SJSA1 (cell line): ENCODE results near the gene GNB1. TPM values are rescaled to one million over a fixed set of nuclear protein-coding genes. Genes with fewer than 3 reads are reported as not detected.
"Not testable (repeated sequence)": the region's sequence is repeated elsewhere in the genome, so short reads cannot be mapped to it uniquely, and the experiment has no call there.

ENCODE experiments used
- DNase-seq, 2 experiments: peaks; one replicate each; pipeline ENCODE4 v3.0.0-alpha.2; 2015 to 2020; ENCODE audit warnings: low spot score in 2 of 2, low read depth in 1 of 2
- H3K27ac ChIP-seq: fragments of 250-450 bp; sonication (Bioruptor Pico); 2 replicates; pipeline ENCODE4 v1.5.1; 2020; ENCODE audit warnings: mild to moderate bottlenecking, moderate library complexity
- H3K27me3 ChIP-seq: fragments of 250-450 bp; sonication (Bioruptor Pico); replicated peaks from 2 replicates; pipeline ENCODE4 v1.5.1; 2020; ENCODE audit warnings: mild to moderate bottlenecking, moderate library complexity
- H3K36me3 ChIP-seq: fragments of 250-450 bp; sonication (Bioruptor Pico); 2 replicates; pipeline ENCODE4 v1.5.1; 2020; ENCODE audit warnings: mild to moderate bottlenecking
- H3K4me1 ChIP-seq: fragments of 250-450 bp; sonication (Bioruptor Pico); replicated peaks from 2 replicates; pipeline ENCODE4 v1.6.1; 2021; ENCODE audit warnings: mild to moderate bottlenecking
- H3K4me3 ChIP-seq: fragments of 250-450 bp; sonication (Bioruptor Pico); 2 replicates; pipeline ENCODE4 v1.5.1; 2020; ENCODE audit warnings: mild to moderate bottlenecking
- H3K9me3 ChIP-seq: fragments of 250-450 bp; sonication (Bioruptor Pico); replicated peaks from 2 replicates; pipeline ENCODE4 v1.5.1; 2020; ENCODE audit warnings: mild to moderate bottlenecking
- total RNA-seq: library from RNA; depleted of rRNA; stranded (reverse); fragments of >200 nt; shearing (Covaris generic); gene quantifications from 2 replicates; pipeline ENCODE4 v1.2.3, GENCODE V29; 2014

Gene GNB1
- total RNA-seq, 1 experiment from 2014 or later = 98.9 TPM

GRCh38 chr1:1757422-1758058, 133.3 kb downstream of the GNB1 start:
- H3K9me3 ChIP-seq = no peaks in the 10 kb centered on the region
- no peaks in the 10 kb centered on the region for H3K27me3 ChIP-seq
- no peaks in the 10 kb centered on the region for H3K4me1 ChIP-seq
- H3K27ac ChIP-seq = no peak overlapping the region
- no peak overlapping the region for H3K4me3 ChIP-seq
- H3K36me3 ChIP-seq = peaks cover 93% of the 10 kb centered on the region
- no peak for DNase-seq

- no peaks in the 10 kb centered on the region for H3K27me3 ChIP-seq
- no peak overlapping the region for H3K27ac ChIP-seq
- peaks cover 92% of the 10 kb centered on the region for H3K36me3 ChIP-seq
- no peak for DNase-seq
- no peak overlapping the region for H3K4me3 ChIP-seq
- H3K4me1 ChIP-seq = no peaks in the 10 kb centered on the region
- no peaks in the 10 kb centered on the region for H3K9me3 ChIP-seq
These were observed 134.0 kb downstream of the GNB1 start for GRCh38 chr1:1756661-1757421.

GRCh38 chr1:1755852-1756251, 135.0 kb downstream of the GNB1 start:
- no peak overlapping the region for H3K4me3 ChIP-seq
- H3K36me3 ChIP-seq = peaks cover 82% of the 10 kb centered on the region
- no peaks in the 10 kb centered on the region for H3K9me3 ChIP-seq
- H3K27me3 ChIP-seq = no peaks in the 10 kb centered on the region
- DNase-seq = no peak
- H3K4me1 ChIP-seq = no peaks in the 10 kb centered on the region
- H3K27ac ChIP-seq = no peak overlapping the region

- H3K4me3 ChIP-seq = no peak overlapping the region
- H3K27ac ChIP-seq = no peak overlapping the region
- H3K27me3 ChIP-seq = no peaks in the 10 kb centered on the region
- H3K4me1 ChIP-seq = no peaks in the 10 kb centered on the region
- no peaks in the 10 kb centered on the region for H3K9me3 ChIP-seq
- H3K36me3 ChIP-seq = peaks cover 78% of the 10 kb centered on the region
- no peak for DNase-seq
These were observed 135.5 kb downstream of the GNB1 start for GRCh38 chr1:1755426-1755825.

GRCh38 chr1:1754051-1754815, 136.7 kb downstream of the GNB1 start:
- H3K4me1 ChIP-seq = no peaks in the 10 kb centered on the region
- no peak overlapping the region for H3K4me3 ChIP-seq
- peaks cover 66% of the 10 kb centered on the region for H3K36me3 ChIP-seq
- H3K27me3 ChIP-seq = no peaks in the 10 kb centered on the region
- no peak overlapping the region for H3K27ac ChIP-seq
- no peak for DNase-seq
- H3K9me3 ChIP-seq = no peaks in the 10 kb centered on the region

GRCh38 chr1:1753607-1754005, 137.3 kb downstream of the GNB1 start:
- no peak overlapping the region for H3K27ac ChIP-seq
- H3K9me3 ChIP-seq = no peaks in the 10 kb centered on the region
- no peak for DNase-seq
- peaks cover 60% of the 10 kb centered on the region for H3K36me3 ChIP-seq
- H3K4me1 ChIP-seq = no peaks in the 10 kb centered on the region
- no peak overlapping the region for H3K4me3 ChIP-seq
- no peaks in the 10 kb centered on the region for H3K27me3 ChIP-seq

GRCh38 chr1:1752636-1753606, 138.0 kb downstream of the GNB1 start:
- no peak overlapping the region for H3K27ac ChIP-seq
- H3K4me3 ChIP-seq = no peak overlapping the region
- H3K4me1 ChIP-seq = no peaks in the 10 kb centered on the region
- no peaks in the 10 kb centered on the region for H3K27me3 ChIP-seq
- H3K36me3 ChIP-seq = peaks cover 53% of the 10 kb centered on the region
- DNase-seq = no peak
- no peaks in the 10 kb centered on the region for H3K9me3 ChIP-seq

GRCh38 chr1:1752190-1752589, 138.7 kb downstream of the GNB1 start:
- no peaks in the 10 kb centered on the region for H3K4me1 ChIP-seq
- no peak overlapping the region for H3K27ac ChIP-seq
- DNase-seq = no peak
- H3K27me3 ChIP-seq = no peaks in the 10 kb centered on the region
- no peak overlapping the region for H3K4me3 ChIP-seq
- H3K9me3 ChIP-seq = no peaks in the 10 kb centered on the region
- peaks cover 46% of the 10 kb centered on the region for H3K36me3 ChIP-seq

GRCh38 chr1:1749941-1750340, 140.9 kb downstream of the GNB1 start:
- not testable (repeated sequence) for H3K27ac ChIP-seq, H3K9me3 ChIP-seq, H3K4me3 ChIP-seq, H3K4me1 ChIP-seq, H3K27me3 ChIP-seq, DNase-seq
- H3K36me3 ChIP-seq = peaks cover 27% of the 10 kb centered on the region

GRCh38 chr1:1748686-1749321, 142.1 kb downstream of the GNB1 start:
- Histone ChIP-seq H3K4me3 (no peak overlapping the region), H3K36me3 (peaks cover 16% of the 10 kb centered on the region), H3K27me3 (no peaks in the 10 kb centered on the region), H3K4me1 (no peaks in the 10 kb centered on the region), H3K9me3 (no peaks in the 10 kb centered on the region), H3K27ac (no peak overlapping the region)
- DNase-seq = no peak

- not testable (repeated sequence) for H3K27me3 ChIP-seq, H3K9me3 ChIP-seq, H3K36me3 ChIP-seq, DNase-seq, H3K4me1 ChIP-seq
- Histone ChIP-seq H3K4me3 (peak overlapping the region; percentile 27), H3K27ac (peak overlapping the region; percentile 64)
These were observed 144.3 kb downstream of the GNB1 start for GRCh38 chr1:1746566-1746909.

- H3K36me3 ChIP-seq, H3K9me3 ChIP-seq, H3K4me1 ChIP-seq, H3K27me3 ChIP-seq: not testable (repeated sequence)
- Histone ChIP-seq H3K4me3 (peak overlapping the region; percentile 27), H3K27ac (peak overlapping the region; percentile 64)
- peak; percentile 70 to 71 for DNase-seq
These were observed 145.0 kb downstream of the GNB1 start for GRCh38 chr1:1745651-1746565.
